Panc1 (cell line): ENCODE data around the gene TIPRL. TPM values are rescaled to one million over a fixed set of nuclear protein-coding genes. Genes with fewer than 3 reads are reported as not detected.

Experiments
- ATAC-seq: fragments of 200-7000 bp; cut with Tn5 transposase; 2 replicates; pipeline ENCODE4 v1.9.1; 2020; ENCODE audit warnings: mild to moderate bottlenecking, moderate library complexity
- BruUV-seq: library from RNA; stranded (reverse); fragments of 400-500 nt; replicated peaks from 2 replicates; lab custom pipeline; 2021; lab: Mats Ljungman, UMichigan
- CTCF ChIA-PET: fragments of 300-600 bp; sonication (Branson Sonifier 250); formaldehyde crosslinking; loops from one replicate; lab custom pipeline; 2022; ENCODE audit warnings: antibody characterized with exemption; lab: Charles Lee
- POLR2A ChIA-PET: fragments of 300-600 bp; sonication (Branson Sonifier 250); formaldehyde crosslinking; loops from one replicate; lab custom pipeline; 2022; ENCODE audit warnings: antibody characterized with exemption; lab: Charles Lee
- DNase-seq: peaks from one replicate; pipeline ENCODE4 v3.0.0-alpha.2; 2010; ENCODE audit warnings: low read depth, low spot score
- H3K27ac ChIP-seq: 2 replicates; pipeline ENCODE4 v1.5.1; 2011; ENCODE audit warnings: mild to moderate bottlenecking, low read length, inconsistent platforms
- H3K27me3 ChIP-seq: fragments of 200-500 bp; sonication (Bioruptor generic); 2 replicates; pipeline ENCODE4 v1.6.0; 2014; ENCODE audit warnings: low read length, inconsistent platforms; ENCODE audit not compliant: control insufficient read depth, insufficient read depth
- H3K36me3 ChIP-seq: fragments of 200-500 bp; sonication (Bioruptor generic); 2 replicates; pipeline ENCODE4 v1.5.1; 2014; ENCODE audit warnings: inconsistent platforms, mild to moderate bottlenecking, low read length, moderate library complexity; ENCODE audit not compliant: control insufficient read depth, insufficient read depth
- H3K4me1 ChIP-seq: 2 replicates; pipeline ENCODE4 v1.5.1; 2011; ENCODE audit warnings: inconsistent platforms, mild to moderate bottlenecking, low read length, moderate library complexity; ENCODE audit not compliant: control insufficient read depth, insufficient read depth
- H3K4me3 ChIP-seq, 2 experiments: 2 replicates each; pipeline ENCODE4 v1.5.1; 2011 to 2012; ENCODE audit warnings: low read depth in 2 of 2, low read length in 2 of 2, mild to moderate bottlenecking in 2 of 2, inconsistent platforms in 1 of 2, moderate library complexity in 1 of 2
- H3K9me3 ChIP-seq: fragments of 200-500 bp; sonication (Bioruptor generic); 2 replicates; pipeline ENCODE4 v1.5.1; 2014; ENCODE audit warnings: low read depth, mild to moderate bottlenecking, inconsistent platforms, low read length, moderate library complexity; ENCODE audit not compliant: control insufficient read depth, insufficient read depth
- CTCF ChIP-seq: fragments of 450-650 bp; IDR thresholded peaks from 2 replicates; pipeline ENCODE4 v1.5.1; 2017; ENCODE audit warnings: mild to moderate bottlenecking
- POLR2AphosphoS5 ChIP-seq: IDR thresholded peaks from 2 replicates; pipeline ENCODE4 v1.6.1; 2012; ENCODE audit warnings: mild to moderate bottlenecking, low read depth, low read length, moderate library complexity
- SIN3A ChIP-seq: IDR thresholded peaks from 2 replicates; pipeline ENCODE4 v1.6.1; 2012; ENCODE audit warnings: low read depth, mild to moderate bottlenecking, low read length, moderate library complexity, borderline replicate concordance; ENCODE audit not compliant: insufficient read depth
- TCF7L2 ChIP-seq: IDR thresholded peaks from 2 replicates; pipeline ENCODE4 v1.6.1; 2011; ENCODE audit warnings: mild to moderate bottlenecking, low read depth, low read length, inconsistent platforms
- in situ Hi-C: cut with HindIII; loops from 2 replicates; pipeline ENCODE4 v1.10.0; 2016; ENCODE audit warnings: low sequenced_read_pairs, low pct_unique_long_range_greater_than_20kb
- intact Hi-C: fragments of 100-400 bp; cut with micrococcal nuclease; formaldehyde crosslinking; loops from one replicate; pipeline ENCODE4 v1.10.0; 2022; ENCODE audit not compliant: unreplicated experiment
- total RNA-seq: library from RNA; stranded (reverse); gene quantifications from one replicate; pipeline ENCODE4 v1.2.1, GENCODE V29; 2021; ENCODE audit not compliant: unreplicated experiment
- TF ChIP-seq, protein P1 (sequence below), 2 experiments: IDR thresholded peaks; 2 replicates each; pipeline ENCODE4 v1.6.1; 2011 to 2012; ENCODE audit warnings: low read depth in 2 of 2, control low read depth in 1 of 2, low read length in 1 of 2, mild to moderate bottlenecking in 1 of 2, moderate library complexity in 1 of 2; ENCODE audit not compliant: insufficient read depth in 1 of 2

The TIPRL gene
- total RNA-seq, 1 experiment from 2014 or later = 48.5 TPM

DNA sequence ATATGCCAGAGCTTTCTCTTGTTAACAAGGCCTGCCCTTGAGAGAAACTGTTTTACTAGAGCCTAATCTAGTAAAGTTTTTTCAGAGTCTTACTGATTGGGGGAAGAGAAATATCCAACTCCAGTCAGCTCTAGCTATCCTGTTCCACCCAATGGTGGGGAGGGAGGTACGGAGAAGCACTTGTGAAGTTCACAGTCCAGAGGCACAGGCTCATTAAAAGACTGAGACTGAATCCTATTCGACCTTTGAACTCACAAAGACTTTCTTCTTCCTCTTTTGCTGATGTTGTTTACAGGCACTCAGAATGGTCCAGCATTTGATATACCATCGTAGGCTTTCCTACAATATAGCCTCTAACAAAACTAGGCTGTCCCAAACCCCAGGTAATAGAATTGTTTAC is 31.6 kb downstream of the TIPRL start:
- ATAC-seq (no peak), DNase-seq (no peak)
- TF ChIP-seq TCF7L2 (no peak), CTCF (no peak), SIN3A (no peak), POLR2AphosphoS5 (no peak)
- TF ChIP-seq, protein P1, sequence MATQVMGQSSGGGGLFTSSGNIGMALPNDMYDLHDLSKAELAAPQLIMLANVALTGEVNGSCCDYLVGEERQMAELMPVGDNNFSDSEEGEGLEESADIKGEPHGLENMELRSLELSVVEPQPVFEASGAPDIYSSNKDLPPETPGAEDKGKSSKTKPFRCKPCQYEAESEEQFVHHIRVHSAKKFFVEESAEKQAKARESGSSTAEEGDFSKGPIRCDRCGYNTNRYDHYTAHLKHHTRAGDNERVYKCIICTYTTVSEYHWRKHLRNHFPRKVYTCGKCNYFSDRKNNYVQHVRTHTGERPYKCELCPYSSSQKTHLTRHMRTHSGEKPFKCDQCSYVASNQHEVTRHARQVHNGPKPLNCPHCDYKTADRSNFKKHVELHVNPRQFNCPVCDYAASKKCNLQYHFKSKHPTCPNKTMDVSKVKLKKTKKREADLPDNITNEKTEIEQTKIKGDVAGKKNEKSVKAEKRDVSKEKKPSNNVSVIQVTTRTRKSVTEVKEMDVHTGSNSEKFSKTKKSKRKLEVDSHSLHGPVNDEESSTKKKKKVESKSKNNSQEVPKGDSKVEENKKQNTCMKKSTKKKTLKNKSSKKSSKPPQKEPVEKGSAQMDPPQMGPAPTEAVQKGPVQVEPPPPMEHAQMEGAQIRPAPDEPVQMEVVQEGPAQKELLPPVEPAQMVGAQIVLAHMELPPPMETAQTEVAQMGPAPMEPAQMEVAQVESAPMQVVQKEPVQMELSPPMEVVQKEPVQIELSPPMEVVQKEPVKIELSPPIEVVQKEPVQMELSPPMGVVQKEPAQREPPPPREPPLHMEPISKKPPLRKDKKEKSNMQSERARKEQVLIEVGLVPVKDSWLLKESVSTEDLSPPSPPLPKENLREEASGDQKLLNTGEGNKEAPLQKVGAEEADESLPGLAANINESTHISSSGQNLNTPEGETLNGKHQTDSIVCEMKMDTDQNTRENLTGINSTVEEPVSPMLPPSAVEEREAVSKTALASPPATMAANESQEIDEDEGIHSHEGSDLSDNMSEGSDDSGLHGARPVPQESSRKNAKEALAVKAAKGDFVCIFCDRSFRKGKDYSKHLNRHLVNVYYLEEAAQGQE (IDR thresholded peaks at IDR 0.05; ENCODE audit: insufficient read depth in 1 of 2, low read depth in 2 of 2, low read length in 1 of 2) = no peak
- Histone ChIP-seq H3K27me3 (no peaks in the 10 kb centered on the region), H3K4me1 (no peaks in the 10 kb centered on the region), H3K27ac (no peak overlapping the region), H3K4me3 (no peak overlapping the region), H3K9me3 (no peaks in the 10 kb centered on the region), H3K36me3 (no peaks in the 10 kb centered on the region)
- in situ Hi-C loops = no loop called here
- POLR2A ChIA-PET = no interaction called here
- intact Hi-C loops = no loop called here
- BruUV-seq = no TSS peak
- CTCF ChIA-PET = no interaction called here

GRCh38 chr1:168213349-168213748 is 34.6 kb downstream of the TIPRL start:
- ChIA-PET CTCF (no interaction called here), POLR2A (no interaction called here)
- in situ Hi-C loops = no loop called here
- no peak overlapping the region for H3K27ac ChIP-seq
- ATAC-seq (no peak), DNase-seq (no peak)
- no peaks in the 10 kb centered on the region for H3K27me3 ChIP-seq
- no peaks in the 10 kb centered on the region for H3K9me3 ChIP-seq
- TF ChIP-seq, protein P1 (IDR thresholded peaks at IDR 0.05; ENCODE audit: insufficient read depth in 1 of 2, low read depth in 2 of 2, low read length in 1 of 2) = no peak
- TF ChIP-seq POLR2AphosphoS5 = no peak
- TF ChIP-seq CTCF = no peak
- TF ChIP-seq SIN3A = no peak
- TF ChIP-seq TCF7L2 = no peak
- BruUV-seq = no TSS peak
- intact Hi-C loops = no loop called here
- H3K4me3 ChIP-seq = no peak overlapping the region
- no peaks in the 10 kb centered on the region for H3K36me3 ChIP-seq
- H3K4me1 ChIP-seq = no peaks in the 10 kb centered on the region
